IPS-11a (cell line): ENCODE results near the gene EML6.

Experiments
- H3K4me3 ChIP-seq: one replicate; pipeline ENCODE4 v1.5.1; 2013; ENCODE audit warnings: low read depth, low read length, control low read depth

Gene EML6

DNA sequence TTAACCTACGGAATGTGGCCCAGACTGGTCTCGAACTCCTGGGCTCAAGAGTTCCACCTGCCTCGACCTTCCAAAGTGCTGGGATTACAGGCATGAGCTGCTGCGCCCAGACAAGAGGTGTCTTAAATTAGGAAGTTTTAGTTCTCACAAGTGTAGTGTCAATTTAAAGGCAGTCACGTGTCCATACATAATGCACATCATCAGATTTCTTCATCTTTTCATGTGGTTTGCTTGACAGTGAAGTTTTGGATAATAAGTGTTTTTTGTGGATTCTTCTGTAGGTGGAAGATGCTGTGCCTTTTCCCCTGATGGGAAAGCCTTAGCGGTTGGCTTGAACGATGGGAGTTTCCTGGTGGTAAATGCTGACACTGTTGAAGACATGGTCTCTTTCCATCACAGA, 179.3 kb downstream of the EML6 start:
- H3K4me3 ChIP-seq: no peak overlapping the region

DNA sequence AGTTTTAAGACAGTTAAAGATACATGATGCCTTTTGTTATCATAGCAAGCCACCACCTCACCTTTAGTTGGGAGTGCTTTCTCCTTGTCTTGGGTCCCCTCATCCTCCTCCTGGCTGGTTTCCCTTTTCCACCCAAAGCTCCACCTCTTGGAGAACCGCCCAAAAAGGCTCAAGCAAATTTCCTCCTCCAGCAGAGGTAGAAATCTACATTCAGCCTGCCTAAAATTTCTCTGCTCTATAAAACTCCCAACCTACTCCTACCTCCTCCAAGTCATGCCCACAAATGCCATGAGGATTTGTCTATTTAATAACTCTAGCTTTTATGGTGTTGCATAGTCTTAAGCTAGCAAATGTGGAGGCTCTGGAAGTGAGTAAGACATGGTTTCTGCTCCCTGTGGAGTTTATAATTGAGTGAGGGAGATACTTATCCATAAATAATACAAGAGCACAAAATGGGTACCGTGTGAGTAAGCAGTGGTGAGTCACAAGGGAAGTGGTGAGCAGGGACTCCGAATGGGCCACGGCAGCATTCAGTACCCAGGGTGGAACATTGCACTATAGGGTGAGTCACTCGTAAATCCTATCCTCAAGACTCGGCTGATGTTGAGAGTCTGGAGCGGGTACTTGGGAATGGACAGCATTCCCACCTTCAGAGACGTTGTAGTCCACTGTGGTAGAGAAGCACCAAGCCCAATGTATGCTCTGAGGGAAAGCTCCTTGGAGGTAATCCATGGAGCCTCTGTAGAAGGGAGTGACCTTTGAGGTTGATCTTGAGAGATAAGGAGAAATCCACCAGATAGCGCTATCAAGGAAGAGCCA, 180.5 kb downstream of the EML6 start:
- H3K4me3 ChIP-seq: no peak overlapping the region

DNA sequence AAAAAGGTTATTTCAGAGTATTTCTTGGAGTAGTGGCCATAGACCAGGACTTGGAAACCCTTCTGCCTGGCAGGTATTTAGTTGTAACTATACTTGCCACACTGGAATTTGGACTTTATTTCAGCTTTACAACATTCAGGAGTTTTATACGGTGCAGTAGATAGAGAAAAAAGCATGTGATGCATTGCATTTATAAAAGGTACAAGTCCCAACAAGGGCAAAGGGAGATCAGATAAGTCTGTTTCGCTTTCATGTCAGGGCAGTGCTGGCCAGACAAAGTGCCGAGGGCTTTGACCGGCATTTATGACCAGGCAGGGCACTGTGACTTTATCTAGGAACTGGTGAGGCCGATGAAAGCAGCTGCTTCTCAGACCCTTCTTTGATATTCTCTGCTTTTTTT, 181.4 kb downstream of the EML6 start:
- no peak overlapping the region for H3K4me3 ChIP-seq

DNA sequence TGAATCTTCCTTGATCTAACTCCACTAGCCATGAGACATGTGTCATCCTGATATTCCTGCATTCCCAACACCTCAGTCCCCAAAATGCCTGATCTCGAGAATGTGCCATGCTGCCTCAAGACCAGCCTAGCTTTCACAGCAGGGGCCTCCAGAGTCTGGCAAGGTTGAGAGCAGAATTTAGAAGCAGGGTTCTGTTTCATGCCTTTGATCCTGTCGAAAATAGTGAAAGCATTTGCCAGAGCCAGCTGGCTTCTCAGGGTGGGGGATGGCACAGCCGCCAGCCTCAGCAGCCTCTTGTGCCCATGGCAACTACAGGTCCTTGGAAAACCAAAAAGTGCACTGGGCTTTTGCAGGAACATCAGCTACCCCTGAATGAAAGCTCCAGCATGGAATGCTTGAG, 183.3 kb downstream of the EML6 start:
- H3K4me3 ChIP-seq: no peak overlapping the region

DNA sequence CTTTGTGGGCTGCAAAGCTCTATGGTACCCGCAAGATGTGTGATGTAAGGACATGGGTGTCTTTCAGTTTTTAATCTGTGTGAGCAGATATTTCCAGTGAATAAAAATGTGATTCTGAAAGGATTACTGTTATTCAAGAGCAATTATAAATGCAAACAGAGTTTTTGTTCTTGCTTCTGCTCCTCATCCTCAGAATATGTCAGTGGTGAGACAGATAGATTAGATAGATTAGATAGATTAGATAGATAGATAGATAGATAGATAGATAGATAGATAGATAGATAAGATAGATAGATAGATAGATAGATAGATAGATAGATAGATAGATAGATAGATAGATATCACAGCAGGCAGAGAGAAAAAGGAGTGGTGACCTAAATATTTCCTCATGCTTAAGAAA, 184.2 kb downstream of the EML6 start:
- no peak overlapping the region for H3K4me3 ChIP-seq

DNA sequence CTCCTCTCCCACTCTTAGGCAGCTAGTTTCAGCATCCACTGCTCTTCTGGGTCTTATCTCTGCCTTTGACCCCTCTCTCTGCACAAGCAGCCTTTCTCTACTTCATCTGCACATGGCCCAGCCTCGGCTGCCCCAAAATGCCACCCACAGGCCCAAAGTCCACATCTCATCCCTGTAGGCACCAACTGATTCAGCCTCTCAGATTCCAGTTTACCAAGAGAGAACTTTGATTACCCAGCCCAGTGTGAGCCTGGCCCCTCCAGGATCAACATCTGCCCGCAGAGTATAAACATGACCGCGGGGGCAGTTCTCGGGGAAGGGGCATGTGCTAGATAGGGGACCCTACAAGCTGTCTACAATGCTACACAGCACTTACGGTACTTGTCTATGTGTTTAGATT, 185.1 kb downstream of the EML6 start:
- no peak overlapping the region for H3K4me3 ChIP-seq

DNA sequence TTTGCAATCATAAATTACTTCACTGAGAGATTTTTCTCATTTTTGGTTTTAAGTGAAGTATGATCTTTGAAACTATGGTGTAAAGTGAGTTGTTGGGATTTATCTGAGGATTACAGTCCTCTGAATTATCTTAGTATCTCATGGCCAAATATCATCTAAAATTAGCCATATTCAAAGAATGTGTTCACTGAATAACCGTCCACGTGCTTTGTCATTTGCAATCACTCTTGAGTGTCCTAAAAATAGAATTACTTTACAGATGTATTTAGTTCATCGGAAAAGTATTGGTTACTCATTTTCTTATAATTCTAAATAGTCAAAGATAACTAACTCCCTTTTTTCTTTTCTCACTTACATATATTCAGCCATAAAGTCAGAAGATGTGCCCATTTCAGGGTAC, 185.5 kb downstream of the EML6 start:
- H3K4me3 ChIP-seq: no peak overlapping the region

DNA sequence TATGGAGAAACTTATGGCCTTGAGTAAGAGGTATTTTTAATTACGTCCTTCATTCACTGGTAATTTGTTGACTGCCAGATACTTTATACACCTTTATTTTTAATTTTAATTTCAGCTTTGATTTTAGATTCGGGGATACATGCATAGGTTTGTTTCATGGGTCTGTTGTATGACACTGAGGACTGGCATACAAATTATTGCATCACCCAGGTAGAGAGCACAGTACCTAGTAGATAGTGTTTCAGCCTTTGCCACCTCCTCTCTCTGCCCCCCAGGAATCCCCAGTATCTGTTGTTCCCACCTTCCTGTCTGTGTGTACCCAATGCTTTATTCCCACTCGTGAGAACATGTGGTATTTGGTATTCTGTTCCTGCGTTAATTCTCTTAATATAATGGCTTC, 188.8 kb downstream of the EML6 start:
- no peak overlapping the region for H3K4me3 ChIP-seq

DNA sequence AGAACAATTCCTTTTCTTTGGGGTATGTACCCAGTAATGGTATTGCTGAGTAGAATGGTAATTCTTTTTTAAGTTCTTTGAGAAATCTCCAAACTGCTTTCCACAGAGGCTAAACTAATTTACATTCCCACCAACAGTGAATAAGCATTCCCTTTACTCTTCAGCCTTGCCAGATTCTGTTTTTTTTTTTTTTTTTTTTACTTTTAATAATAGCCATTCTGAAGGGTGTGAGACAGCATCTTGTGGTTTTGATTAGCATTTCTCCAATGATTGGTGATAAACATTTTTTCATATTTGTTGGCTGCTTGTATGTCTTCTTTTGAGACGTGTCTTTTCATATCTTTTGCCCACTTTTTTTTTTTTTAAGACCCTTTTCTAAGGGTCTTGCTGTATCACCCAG, 189.4 kb downstream of the EML6 start:
- H3K4me3 ChIP-seq: no peak overlapping the region

DNA sequence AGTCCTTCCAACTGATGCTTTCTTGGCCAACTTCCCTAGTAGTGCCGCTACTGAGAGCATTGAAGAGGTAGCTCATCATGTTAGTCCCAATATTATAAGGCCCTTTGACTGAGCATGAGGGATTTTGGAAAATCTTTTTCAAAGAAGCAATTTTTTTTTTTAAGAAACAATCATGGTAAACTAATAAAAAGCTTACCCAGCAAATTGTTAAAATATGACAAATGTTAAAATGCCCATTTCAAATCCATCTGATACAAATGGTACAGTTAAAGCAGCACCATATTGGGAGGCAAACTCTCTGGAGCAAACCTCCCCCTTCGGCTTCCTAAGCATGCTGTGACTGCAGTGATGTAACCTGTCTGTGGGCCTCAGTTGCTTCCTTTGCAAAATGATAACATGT, 191.2 kb downstream of the EML6 start:
- no peak overlapping the region for H3K4me3 ChIP-seq

DNA sequence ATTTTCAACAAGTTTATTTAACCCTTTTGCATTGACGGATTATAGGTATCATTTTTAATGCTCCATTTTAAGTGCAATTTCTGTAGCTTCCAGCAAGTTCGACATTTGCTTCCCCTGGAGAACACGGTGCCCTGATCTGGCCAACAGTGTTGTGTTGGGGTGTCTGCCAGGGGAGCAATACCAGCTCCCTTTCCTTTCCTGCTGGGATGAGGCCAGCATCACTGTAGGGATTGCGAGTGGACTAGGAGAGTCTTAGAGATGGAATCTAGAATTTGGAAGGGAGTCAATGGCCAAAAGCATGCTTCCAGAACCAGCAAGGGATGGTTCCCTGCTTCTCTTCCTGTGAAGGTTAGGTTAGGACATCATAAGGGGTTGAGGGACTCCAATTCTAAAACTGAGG, 191.6 kb downstream of the EML6 start:
- H3K4me3 ChIP-seq: no peak overlapping the region

DNA sequence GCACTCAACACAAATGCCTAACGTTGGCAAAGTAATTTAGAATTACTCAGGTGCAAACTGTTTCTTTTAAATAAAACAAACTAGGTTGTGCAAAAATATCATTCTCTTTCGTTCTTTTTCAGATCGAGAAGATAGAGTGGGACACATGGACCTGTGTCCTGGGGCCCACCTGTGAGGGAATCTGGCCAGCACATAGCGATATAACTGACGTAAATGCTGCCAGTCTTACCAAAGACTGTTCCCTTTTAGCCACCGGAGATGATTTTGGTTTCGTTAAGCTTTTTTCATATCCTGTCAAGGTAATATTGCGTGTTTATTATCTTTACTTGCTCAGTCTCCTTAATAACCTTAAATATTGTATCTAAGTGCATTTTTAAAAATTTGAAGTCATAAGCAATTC, 193.2 kb downstream of the EML6 start:
- no peak overlapping the region for H3K4me3 ChIP-seq

DNA sequence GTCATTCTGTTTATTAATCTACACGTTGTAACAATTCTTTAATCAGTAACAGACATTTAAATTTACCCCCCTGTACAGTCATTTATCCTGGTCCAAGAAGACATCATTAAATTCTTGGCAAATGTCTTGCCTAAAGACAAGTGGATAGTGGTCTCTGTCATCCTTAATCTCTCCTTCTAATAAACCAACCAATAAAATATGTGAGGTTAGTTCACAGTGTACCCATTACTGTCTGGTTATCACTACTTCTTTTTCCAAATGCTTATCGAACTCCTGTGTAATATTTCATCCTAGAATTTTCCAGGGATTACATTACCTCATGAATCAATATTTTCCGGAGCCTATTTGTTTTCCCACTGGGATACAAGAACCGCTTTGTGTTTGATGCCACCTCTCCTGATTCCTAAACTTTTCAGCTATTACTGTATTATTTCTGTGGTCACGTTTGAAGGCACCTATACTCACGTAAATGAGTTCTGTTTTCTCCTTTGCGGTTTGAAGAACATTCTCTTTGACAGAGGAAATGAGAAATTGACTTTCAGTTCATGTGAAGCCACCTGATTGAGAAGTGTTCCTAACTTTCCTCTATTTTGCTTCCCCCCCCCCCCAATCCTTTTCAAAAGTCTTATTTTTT, 195.3 kb downstream of the EML6 start:
- no peak overlapping the region for H3K4me3 ChIP-seq

DNA sequence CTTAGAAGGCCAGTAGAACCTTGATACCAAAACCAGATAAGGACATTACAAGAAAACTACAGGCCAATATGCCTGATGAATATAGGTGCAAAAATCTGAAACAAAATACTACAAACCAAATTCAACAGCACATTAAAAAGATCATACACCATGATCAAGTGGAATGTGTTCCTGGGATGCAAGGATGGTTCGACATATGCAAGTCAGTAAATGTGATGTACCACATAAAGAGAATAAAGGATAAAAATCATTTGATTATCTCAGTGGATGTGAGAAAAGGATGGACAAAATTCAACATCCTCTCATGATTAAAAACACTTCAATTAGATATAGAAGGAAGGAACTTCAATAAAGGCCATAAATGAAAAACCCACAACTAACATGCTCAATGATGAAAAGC, 197.2 kb downstream of the EML6 start:
- no peak overlapping the region for H3K4me3 ChIP-seq

DNA sequence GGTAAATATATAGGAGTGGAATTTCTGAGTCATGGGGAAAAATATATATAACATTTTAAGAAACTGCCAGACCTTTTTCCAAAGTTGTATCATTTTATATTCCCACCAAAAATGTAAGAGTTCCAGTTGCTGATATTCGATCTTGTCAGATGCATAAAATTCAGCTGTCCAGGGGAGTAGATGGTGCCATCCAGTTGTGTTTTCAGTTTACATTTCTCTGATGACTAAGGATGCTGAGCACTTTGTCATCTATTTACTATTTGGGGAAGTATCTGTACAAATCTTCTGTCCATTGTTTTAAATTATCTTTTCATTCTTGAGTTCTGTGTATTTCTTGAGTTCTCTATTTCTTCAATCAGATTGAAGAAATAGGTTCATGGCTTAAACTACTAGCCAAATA, 200.7 kb downstream of the EML6 start:
- H3K4me3 ChIP-seq: no peak overlapping the region

DNA sequence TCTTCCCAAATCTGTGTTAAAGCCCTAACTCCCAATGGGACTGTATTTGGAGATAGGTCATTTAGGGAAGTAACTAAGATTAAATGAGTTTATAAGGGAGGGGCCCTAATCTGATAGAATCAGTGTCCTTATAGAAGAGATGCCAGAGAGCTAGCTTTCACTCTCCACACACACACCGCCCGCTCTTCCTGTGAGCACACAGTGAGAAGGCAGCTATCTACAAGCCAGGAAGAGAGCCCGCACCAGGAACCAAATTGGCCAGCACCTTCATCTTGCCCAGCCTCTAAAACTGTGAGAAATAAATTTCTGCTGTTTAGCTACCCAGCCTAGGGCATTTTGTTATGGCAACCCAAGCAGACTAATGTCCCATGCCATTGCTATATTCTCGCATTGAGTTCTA, 201.6 kb downstream of the EML6 start:
- no peak overlapping the region for H3K4me3 ChIP-seq

DNA sequence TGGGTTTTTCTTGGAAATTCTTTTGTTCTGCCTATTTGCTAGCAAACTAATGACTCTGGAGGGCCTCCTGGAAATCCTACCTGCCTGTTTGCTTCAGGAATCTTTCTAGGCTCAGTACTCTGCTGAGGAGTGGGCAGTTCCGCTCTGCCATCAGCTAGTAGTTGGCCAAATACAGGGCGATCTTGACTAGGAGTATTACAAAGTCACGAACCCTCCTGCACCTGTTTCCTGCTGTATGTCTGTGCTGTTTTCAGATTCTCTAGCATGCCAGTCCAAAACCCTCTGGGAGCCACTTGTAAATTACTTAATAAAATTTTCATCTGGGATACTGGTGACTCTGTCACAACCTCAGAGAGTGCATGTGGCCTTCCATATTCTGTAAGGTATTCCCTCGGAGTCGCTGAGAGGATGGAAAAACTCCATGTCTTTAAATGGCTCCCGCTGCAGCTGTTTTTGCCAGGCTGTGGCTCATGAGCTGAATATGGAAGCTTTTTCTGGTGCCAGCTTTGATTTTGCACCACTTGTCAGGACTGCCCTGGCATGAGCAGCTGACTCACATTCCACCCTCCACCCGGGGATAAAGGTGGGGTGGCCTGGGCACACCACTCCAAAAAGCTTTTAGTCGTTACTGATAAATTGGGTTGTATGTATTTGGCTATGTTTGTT, 203.8 kb downstream of the EML6 start:
- H3K4me3 ChIP-seq: no peak overlapping the region

DNA sequence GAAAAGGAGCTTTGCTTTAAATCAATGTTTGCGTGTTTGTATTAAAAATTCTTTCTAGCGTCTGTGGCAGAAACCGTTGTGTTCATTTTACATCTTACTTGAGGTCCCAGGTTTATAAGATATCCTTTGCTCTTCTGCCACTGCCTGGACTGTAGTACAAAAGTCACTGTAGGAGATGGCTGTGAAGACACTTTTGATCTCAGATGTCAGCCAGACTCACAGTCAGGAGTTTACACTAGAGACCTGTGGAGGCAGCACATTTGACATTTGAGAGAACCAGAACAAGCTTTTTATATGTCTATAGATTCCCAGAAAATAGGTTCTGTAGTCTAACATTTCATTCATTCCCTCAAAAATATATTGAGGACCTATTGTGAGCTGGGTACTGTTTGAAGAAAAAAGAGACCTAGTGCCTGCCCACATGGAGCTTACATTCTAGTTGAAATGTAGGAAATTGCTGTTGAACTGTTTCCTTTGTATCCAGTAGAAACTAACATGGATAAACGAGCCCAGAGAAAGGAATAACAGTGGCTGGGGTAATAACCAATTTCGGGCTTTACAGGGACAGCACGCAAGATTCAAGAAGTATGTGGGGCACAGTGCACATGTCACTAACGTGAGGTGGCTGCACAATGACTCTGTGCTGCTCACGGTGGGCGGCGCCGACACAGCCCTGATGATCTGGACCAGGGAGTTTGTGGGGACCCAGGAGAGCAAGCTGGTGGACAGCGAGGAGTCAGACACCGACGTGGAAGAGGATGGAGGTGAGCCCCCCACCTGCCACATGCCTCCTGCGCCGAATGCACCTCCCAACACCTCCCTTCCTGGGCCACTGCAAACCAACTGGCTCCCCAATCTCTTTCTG, 204.5 kb downstream of the EML6 start:
- H3K4me3 ChIP-seq: no peak overlapping the region

DNA sequence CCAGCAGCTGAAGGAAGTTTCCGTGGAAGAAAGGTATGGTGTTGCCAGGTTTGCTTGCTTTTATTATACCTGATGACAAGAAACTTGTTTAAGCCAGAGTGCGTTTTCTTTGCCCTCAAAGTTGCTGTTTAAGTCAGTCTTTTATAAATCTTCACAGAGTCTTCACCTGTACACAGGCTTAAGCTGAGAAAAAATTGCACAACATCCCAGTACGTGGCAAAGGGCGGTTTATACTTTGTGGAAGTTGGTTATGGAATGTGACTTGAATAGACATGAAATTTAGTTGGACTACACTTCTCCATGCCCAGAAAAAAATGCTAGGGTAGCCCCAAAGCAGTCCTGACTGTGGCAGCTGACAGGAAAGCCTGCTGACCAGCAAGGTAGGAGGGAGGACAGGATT, 205.3 kb downstream of the EML6 start:
- no peak overlapping the region for H3K4me3 ChIP-seq

DNA sequence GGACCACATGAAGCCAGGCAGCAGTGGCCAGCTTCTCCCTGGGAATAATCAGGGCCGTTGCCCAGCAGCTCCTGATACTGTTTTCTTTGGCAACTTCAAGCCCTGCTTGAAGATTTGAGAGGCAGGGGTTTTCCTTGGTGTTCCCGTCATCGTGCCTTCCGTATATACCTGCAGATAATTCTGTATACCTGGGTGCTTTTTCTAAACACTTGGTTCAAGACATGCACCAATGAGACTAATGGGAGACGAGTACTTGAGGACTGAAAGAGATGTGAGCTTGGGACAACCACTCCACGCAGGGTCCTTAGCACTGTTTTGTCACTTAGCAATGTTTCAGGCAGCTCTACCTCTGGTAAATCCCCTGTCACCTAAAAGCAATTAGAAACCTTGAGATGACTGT, 208.0 kb downstream of the EML6 start:
- no peak overlapping the region for H3K4me3 ChIP-seq

DNA sequence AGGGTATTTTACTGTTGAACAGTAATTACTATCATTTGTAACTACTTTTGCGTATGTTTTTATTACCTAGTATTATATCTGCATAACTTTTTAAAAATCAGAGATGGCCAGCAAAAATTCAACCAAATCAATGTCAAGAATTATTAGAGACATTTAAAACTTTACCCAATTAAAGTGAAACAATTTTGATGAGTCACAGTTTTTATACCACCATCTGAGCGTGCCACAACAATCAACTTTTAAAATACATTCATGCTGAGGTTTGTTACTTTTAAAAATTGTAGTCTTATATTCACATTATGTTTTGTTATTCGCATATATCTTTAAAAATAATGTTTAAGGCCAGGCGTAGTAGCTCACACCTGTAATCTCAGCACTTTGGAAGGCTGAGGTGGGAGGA, 211.9 kb downstream of the EML6 start:
- no peak overlapping the region for H3K4me3 ChIP-seq
